HG02943 (cell line): ENCODE data around the gene TUBGCP2.

ENCODE experiments used
- ATAC-seq: cut with Tn5 transposase; IDR thresholded peaks from one replicate; pipeline ENCODE4 v1.9.1; 2021; ENCODE audit warnings: mild to moderate bottlenecking, low read depth, moderate library complexity; ENCODE audit not compliant: unreplicated experiment

The TUBGCP2 gene, protein sequence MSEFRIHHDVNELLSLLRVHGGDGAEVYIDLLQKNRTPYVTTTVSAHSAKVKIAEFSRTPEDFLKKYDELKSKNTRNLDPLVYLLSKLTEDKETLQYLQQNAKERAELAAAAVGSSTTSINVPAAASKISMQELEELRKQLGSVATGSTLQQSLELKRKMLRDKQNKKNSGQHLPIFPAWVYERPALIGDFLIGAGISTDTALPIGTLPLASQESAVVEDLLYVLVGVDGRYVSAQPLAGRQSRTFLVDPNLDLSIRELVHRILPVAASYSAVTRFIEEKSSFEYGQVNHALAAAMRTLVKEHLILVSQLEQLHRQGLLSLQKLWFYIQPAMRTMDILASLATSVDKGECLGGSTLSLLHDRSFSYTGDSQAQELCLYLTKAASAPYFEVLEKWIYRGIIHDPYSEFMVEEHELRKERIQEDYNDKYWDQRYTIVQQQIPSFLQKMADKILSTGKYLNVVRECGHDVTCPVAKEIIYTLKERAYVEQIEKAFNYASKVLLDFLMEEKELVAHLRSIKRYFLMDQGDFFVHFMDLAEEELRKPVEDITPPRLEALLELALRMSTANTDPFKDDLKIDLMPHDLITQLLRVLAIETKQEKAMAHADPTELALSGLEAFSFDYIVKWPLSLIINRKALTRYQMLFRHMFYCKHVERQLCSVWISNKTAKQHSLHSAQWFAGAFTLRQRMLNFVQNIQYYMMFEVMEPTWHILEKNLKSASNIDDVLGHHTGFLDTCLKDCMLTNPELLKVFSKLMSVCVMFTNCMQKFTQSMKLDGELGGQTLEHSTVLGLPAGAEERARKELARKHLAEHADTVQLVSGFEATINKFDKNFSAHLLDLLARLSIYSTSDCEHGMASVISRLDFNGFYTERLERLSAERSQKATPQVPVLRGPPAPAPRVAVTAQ

DNA sequence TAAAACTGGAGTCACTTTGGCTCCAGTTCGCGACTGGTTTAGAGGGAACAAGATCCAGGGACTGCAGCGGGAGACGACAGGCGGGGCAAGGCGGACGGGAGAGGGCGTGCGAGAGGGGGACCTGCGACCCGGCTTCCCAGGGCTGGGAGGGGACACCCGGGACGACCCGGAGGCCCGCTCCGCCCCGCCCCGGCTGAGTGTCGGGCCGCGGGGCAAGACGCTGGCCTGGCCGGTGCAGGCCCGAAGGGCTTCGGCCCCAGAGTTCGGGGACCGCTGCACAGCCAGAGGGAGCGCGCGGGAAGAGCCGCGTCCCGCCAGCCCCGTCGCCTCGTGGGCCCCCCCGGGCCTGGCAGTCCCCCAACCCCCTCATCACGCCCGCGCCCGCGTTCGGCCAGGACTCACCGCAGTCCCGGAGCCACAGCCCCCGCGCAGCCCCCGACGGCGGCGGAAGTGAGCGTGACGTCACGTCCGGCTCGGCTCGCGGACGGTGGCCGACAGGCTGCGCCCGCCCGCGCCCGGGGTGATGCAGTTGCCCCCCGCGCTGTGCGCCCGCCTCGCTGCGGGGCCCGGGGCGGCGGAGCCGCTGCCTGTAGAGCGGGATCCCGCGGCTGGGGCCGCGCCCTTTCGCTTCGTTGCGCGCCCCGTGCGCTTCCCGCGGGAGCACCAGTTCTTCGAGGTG, at the start of gene TUBGCP2, which contains the start of gene ZNF511:
Gene TUBGCP2 (minus strand): TSS at position 452 of the 679 bp plus-strand sequence. CDS start 5,931 bp downstream, outside the sequence.
Gene ZNF511 (plus strand): TSS at position 494 of the 679 bp plus-strand sequence. CDS start 30 bp downstream, at position 524.
- peak; percentile 71 for ATAC-seq

- ATAC-seq = no peak
Observed at GRCh38 chr10:133357285-133358161, 48.9 kb upstream of the TUBGCP2 start, which contains the start of gene FUOM. Gene FUOM, minus strand, starts transcription at chr10:133358019. Its CDS starts 12 bp downstream, at chr10:133358007.

DNA sequence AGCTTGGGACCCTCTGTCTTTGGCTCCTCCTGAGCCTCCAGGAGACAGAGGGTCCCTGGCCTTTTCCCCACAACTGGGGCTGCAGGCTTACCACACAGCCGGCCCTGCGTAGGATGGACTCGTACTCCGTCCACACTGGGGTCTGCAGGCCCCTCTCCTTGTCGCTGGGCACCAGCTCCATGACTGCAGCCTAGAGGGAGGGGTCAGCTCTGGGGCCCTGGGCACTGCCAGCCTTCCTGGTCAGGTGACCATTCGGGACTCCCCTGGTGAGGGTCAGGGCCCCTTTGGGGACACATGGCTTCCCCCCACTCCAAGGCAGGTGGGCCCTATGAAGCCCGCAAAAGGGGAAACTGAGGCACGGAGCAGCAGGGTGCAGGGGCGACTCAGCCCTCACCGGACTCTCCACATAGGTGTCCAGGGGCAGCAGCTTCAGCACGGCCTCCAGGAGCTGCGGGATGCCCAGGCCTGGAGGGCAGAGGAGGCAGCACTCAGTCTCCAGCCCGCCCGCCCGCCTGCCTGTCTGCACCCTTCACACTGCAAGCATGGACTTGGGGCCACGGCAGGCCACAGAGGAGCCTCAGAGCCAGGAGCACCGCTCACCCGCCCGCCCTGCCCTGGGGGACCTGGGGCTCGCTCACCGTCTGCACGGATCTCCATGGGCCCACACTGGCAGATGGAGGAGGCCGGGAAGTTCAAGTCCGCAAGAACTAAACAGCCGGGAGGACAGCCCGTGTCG, 48.0 kb upstream of the TUBGCP2 start:
- no peak for ATAC-seq

DNA sequence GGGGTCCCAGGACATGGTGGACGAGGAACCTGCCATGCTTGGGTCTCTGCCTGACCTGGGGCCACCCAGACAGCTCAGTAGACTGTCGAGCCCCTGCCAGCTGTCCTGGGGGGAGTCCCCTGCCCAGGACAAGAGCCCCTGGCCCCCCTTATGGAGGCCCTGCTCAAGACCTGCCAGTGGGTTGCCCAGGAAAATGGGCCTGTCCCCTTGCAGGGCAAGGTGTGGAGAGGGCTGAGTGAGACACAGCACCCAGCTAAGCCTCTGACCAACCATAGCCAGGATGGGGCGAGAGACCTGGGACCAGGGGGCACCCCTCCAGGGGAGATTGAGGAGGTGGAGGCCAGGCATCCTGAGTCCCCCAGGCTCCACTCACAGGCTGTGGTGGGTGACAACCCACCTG, 47.3 kb upstream of the TUBGCP2 start:
- no peak for ATAC-seq

GRCh38 chr10:133355266-133355665, 46.6 kb upstream of the TUBGCP2 start:
- ATAC-seq = no peak

DNA sequence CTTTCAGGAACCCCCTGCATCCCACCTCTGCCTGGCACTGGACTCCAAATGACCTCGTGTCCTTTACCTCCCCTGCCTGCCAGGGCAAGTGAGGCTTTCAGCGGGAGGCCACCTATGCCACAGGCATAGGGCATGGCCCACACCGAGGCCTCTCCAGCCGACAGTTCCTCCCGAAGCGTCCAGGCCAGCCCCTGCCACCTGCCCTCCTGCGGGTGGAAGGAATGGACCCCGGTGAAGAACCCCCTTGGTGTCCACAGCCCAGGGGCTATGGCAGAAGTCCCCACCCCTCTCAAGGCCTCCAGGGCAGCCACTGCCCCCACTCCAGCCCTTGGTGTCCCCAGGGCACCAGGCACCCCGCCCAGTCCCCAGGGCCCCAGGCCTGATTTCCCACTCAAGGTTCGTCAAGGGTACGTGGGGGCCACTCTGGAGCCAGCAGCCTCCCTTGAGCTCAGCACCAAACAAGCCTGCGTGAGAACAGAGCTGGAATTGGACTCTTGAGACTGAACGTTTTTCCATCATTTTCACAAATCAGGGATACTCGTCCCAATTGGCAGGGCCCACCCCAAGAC, 46.1 kb upstream of the TUBGCP2 start:
- no peak for ATAC-seq

- ATAC-seq = no peak
Observed at GRCh38 chr10:133353988-133354605, 45.4 kb upstream of the TUBGCP2 start.

DNA sequence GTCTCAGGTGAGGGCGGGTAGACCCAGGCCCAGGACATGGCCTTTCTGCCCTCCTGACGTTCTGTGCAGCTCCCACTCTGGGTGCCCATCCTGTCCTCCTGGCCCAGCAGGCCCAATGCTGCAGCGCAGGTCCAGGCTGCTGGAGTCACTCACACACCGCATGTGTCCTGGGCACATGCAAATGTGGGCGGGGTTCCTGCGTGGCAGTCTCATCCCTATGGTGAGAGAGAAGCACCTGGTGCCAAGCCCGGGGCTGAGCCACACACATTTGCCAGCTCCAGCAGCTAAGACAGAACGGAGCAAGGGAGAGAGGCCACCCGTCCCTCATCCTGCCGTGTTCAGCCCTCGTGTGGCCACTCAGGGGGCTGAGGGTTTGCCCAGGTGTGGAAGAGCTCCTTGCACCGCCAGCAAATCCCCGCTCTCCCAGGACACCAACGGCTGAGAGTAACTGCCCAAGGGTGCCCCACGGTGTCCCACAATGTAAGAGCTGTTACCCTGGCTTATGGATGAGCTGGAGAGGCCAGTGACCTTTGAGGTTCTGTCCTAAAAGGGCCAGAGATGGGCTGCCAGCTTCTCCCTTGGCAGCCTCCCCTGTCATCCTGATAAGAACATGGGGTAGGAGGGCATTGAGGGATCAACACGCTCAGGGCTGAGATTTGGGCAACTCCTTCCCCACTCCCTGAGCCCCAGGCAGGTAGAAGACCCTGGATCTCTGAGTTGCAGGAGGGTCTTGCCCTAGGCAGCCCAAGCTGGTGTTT, 44.7 kb upstream of the TUBGCP2 start:
- ATAC-seq = no peak

DNA sequence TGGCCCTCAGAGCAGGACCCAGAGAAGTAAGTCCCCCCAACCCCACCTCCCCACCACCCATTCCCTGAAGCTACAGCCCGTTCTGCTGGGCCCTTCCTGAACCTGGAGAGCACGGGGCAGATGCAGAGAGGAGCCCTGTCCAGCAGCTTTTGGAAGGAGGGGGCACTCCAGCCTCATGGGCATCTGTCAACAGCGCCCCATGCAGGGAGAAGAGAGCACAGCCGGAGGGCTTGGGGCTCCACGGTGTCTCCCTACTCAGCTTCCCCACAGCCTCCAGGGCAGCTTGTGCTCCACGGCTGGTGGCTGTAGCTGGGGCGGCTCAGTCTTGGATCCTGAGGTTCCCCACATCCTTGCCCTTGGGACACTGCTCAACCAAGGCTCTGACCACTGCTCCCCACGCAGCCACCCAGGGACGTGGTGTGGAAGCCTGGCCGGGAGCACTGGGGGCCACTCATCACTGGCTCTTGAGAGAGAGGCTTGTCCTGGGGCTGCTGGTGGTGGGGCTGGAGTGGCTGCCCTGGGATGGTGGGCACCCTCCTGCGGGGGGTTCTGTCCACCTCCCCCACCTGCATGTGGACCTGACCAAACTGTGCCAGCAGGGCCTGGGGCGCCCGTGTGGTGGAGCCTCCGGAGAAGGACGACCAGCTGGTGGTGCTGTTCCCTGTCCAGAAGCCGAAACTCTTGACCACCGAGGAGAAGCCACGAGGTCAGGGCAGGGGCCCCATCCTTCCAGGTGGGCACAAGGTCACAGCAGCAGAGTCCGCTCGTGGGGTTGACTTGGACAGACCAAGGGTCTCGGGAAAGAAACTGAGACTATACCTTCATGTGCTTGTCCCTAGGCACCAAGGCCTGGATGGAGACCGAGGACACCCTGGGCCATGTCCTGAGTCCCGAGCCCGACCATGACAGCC, 43.0 kb upstream of the TUBGCP2 start:
- ATAC-seq = no peak

- no peak for ATAC-seq
Observed at GRCh38 chr10:133350950-133351329, 42.3 kb upstream of the TUBGCP2 start.

DNA sequence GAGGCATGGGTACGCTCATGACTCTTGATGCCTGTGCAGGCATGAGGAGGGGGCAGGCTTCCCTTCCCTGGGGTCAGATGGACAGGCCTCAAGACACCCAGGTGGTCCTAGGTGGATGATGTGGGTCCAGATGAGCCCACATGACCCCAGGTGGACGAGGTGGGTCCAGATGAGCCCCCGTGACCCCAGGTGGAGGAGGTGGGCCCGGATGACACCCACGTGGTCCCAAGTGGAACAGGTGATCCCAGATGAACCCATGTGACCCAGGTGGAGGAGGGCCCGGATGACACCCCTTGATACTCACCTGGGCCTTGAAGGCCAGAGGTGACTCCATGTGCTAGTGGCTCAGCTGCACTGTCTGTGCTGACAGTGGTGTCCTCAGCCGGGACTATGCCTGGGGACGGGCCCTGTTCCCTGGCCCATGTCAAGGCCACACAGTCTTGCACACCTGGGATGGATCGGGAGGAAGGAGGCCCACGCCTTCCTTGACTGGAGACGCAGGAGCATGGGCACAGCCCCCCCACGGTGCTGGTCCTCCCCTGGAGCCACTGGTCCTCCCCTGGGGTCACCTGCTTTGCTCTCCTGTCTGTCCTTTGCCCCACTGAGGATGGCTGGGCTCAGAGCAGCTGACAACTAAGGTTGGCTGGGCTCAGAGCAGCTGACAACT, 41.7 kb upstream of the TUBGCP2 start:
- ATAC-seq = no peak

DNA sequence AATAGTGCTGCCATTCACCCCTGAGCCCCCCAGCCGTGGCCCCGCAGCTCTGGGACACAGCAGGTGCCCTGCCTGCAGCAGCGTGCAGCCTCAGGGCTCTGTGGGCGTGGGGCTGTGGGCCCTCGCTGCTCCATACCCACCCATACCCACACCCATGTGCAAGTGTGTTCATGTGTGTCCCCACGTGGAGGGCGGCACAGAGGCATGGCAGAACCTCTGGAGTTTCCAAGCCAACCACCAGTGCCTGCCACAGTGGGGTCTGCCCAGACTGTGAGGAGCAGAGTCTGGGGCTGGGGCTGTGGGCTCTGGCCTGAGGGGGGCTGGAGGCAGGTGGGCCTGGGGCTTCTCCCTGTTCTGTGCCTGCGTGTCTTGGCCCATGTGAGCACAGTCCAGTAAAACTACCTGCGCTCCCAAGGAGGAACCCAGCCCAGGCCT, 40.9 kb upstream of the TUBGCP2 start:
- ATAC-seq = no peak

DNA sequence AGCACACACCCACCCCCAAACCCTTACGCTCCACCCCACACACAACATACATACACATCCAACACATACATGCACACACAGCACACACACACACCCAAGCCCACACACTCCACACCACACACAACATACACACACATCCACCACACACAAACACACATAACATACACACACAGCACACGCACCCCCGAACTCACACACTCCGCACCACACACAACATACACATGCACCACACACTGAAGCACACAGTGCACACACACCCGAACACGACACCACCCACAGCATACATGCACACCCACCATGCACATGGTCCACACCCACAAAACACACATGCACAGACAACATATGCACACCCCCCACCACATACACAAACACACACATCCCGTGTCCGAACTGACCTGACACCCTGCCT, 40.5 kb upstream of the TUBGCP2 start:
- ATAC-seq = no peak

DNA sequence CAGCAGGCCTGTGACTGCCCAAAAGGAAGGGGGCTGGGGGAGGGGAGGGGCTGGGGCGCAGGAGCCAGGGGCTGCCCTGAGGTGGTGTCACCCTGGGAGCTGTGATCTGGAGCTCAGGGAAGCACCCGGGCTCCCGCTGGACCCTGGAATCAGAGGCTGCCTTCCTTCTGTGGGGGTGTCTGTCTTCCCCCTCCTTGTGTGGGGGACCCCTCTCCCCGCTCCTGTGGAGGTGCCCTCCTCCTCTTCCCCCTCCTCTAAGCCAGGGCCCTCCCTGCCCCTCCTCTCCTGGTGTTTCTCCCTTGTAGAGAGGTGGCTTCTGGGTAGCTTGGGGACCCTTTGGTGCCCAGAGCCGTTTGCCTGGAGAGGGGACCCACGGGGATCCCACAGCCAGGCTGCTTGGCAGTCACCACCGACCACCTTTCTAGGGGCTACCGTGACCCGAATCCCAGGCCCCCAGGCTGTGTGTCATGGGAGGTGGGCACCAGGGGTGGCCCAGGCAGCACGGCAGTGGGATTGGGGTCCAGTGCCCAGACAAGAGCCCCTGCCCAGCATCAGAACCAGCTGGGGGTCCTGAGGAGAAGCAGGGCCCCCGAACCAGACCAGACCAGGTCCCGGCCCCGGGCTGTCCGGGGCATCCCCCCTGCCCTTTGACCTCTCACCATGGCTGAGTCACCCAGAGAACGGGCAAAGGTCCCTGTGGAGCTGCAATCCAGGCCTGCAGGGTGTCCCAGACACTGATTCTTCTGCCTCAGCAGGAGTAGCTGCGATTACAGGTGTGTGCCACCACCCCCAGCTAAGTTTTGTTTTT, 39.2 kb upstream of the TUBGCP2 start:
- no peak for ATAC-seq

GRCh38 chr10:133346413-133346812, 37.7 kb upstream of the TUBGCP2 start:
- ATAC-seq = no peak
